ENCODE measurements around the gene GCNT2.

- no peak for TF ChIP-seq CTCF (conservative IDR thresholded peaks at IDR 0.05 in 1 of 2, IDR thresholded peaks at IDR 0.05 in 1 of 2; ENCODE audit: low read depth in 1 of 2, low read length in 2 of 2)
- TF ChIP-seq EZH2 (IDR thresholded peaks at IDR 0.05; ENCODE audit: low read length, missing control alignments), result no peak
These were observed 77.2 kb downstream of the GCNT2 start for GRCh38 chr6:10598084-10598960.

All from fibroblast of lung (primary cell).